Mesodermal cell (in vitro differentiated cells): ENCODE results near the gene AZGP1.
"Not testable (repeated sequence)": the region's sequence is repeated elsewhere in the genome, so short reads cannot be mapped to it uniquely, and the experiment has no call there.

Experiments used
- H3K27ac ChIP-seq: 2 replicates; pipeline ENCODE4 v1.7.0; 2013; ENCODE audit warnings: mild to moderate bottlenecking, low read depth, low read length, moderate library complexity; ENCODE audit not compliant: severe bottlenecking
- H3K36me3 ChIP-seq: 2 replicates; pipeline ENCODE4 v1.7.1; 2013; ENCODE audit warnings: mild to moderate bottlenecking, low read length, moderate library complexity; ENCODE audit not compliant: control insufficient read depth, insufficient read depth
- H3K4me1 ChIP-seq: one replicate; pipeline ENCODE4 v1.7.1; 2013; ENCODE audit warnings: mild to moderate bottlenecking, low read length; ENCODE audit not compliant: insufficient read depth, control insufficient read depth, poor library complexity, severe bottlenecking
- H3K4me3 ChIP-seq: 2 replicates; pipeline ENCODE4 v1.7.0; 2013; ENCODE audit warnings: low read length, control low read depth, mild to moderate bottlenecking; ENCODE audit not compliant: insufficient read depth, poor library complexity, severe bottlenecking; ENCODE audit errors: extremely low read depth
- H3K9me3 ChIP-seq: 2 replicates; pipeline ENCODE4 v1.7.1; 2013; ENCODE audit warnings: mild to moderate bottlenecking, low read length, moderate library complexity; ENCODE audit not compliant: control insufficient read depth
- WGBS, 2 experiments: methylation state at CpG; one replicate each; pipeline ENCODE4 v1.1.5; 2013; ENCODE audit warnings: missing lambda C conversion rate in 2 of 2; ENCODE audit not compliant: insufficient coverage in 2 of 2; 5-methylcytosine and 5-hydroxymethylcytosine counted together

AZGP1 gene

GRCh38 chr7:100013328-100013676 lies 37.5 kb upstream of the AZGP1 start:
- Histone ChIP-seq H3K4me1 (peaks cover 2% of the 10 kb centered on the region), H3K36me3 (peaks cover 9% of the 10 kb centered on the region), H3K4me3 (no peak overlapping the region), H3K27ac (no peak overlapping the region), H3K9me3 (no peaks in the 10 kb centered on the region)
- 90 to 100% methylated on average over 2 of the region's 3 CpGs for WGBS, 2 experiments

- H3K4me1 ChIP-seq, H3K4me3 ChIP-seq, H3K27ac ChIP-seq, H3K9me3 ChIP-seq, H3K36me3 ChIP-seq: not testable (repeated sequence)
- 84 to 86% methylated on average over 10 to 11 of the region's 14 CpGs for WGBS, 2 experiments
Measured at GRCh38 chr7:100012385-100013327, 36.8 kb upstream of the AZGP1 start.

GRCh38 chr7:100011516-100011915 lies 35.7 kb upstream of the AZGP1 start:
- H3K36me3 ChIP-seq = no peaks in the 10 kb centered on the region
- H3K27ac ChIP-seq = no peak overlapping the region
- H3K4me1 ChIP-seq = peaks cover 2% of the 10 kb centered on the region
- H3K9me3 ChIP-seq = no peaks in the 10 kb centered on the region
- no peak overlapping the region for H3K4me3 ChIP-seq
- WGBS, 2 experiments = 33 to 67% methylated on average over 1 of the region's 3 CpGs

- peaks cover 2% of the 10 kb centered on the region for H3K4me1 ChIP-seq
- H3K36me3 ChIP-seq = no peaks in the 10 kb centered on the region
- no peaks in the 10 kb centered on the region for H3K9me3 ChIP-seq
- WGBS, 2 experiments = 48 to 80% methylated on average over 2 of the region's 2 CpGs
- no peak overlapping the region for H3K27ac ChIP-seq
- no peak overlapping the region for H3K4me3 ChIP-seq
Measured at GRCh38 chr7:100010901-100011300, 35.1 kb upstream of the AZGP1 start.

GRCh38 chr7:100009952-100010351 lies 34.1 kb upstream of the AZGP1 start:
- not testable (repeated sequence) for H3K36me3 ChIP-seq, H3K9me3 ChIP-seq, H3K27ac ChIP-seq, H3K4me1 ChIP-seq, H3K4me3 ChIP-seq
- 83 to 85% methylated on average over 6 to 8 of the region's 8 CpGs for WGBS, 2 experiments

- WGBS, 2 experiments = 84 to 86% methylated on average over 9 of the region's 10 CpGs
- Histone ChIP-seq H3K9me3 (no peaks in the 10 kb centered on the region), H3K36me3 (no peaks in the 10 kb centered on the region), H3K4me1 (peaks cover 11% of the 10 kb centered on the region), H3K4me3 (no peak overlapping the region), H3K27ac (no peak overlapping the region)
Measured at GRCh38 chr7:100008525-100008924, 32.7 kb upstream of the AZGP1 start.

- no peaks in the 10 kb centered on the region for H3K36me3 ChIP-seq
- H3K9me3 ChIP-seq = no peaks in the 10 kb centered on the region
- peaks cover 13% of the 10 kb centered on the region for H3K4me1 ChIP-seq
- H3K4me3 ChIP-seq = no peak overlapping the region
- no peak overlapping the region for H3K27ac ChIP-seq
- 53 to 68% methylated on average over 2 of the region's 3 CpGs for WGBS, 2 experiments
Measured at GRCh38 chr7:100007887-100008286, 32.1 kb upstream of the AZGP1 start.

GRCh38 chr7:100003711-100004661 lies 28.2 kb upstream of the AZGP1 start:
- WGBS, 2 experiments = 70 to 90% methylated on average over 2 to 4 of the region's 14 CpGs
- Histone ChIP-seq H3K4me3 (no peak overlapping the region), H3K27ac (peak overlapping the region; percentile 76), H3K36me3 (no peaks in the 10 kb centered on the region), H3K4me1 (peaks cover 13% of the 10 kb centered on the region), H3K9me3 (no peaks in the 10 kb centered on the region)

- H3K4me3 ChIP-seq = no peak overlapping the region
- H3K27ac ChIP-seq = no peak overlapping the region
- 91 to 95% methylated on average over 12 to 13 of the region's 13 CpGs for WGBS, 2 experiments
- H3K9me3 ChIP-seq = no peaks in the 10 kb centered on the region
- no peaks in the 10 kb centered on the region for H3K36me3 ChIP-seq
- peaks cover 13% of the 10 kb centered on the region for H3K4me1 ChIP-seq
Measured at GRCh38 chr7:100000239-100000638, 24.4 kb upstream of the AZGP1 start.

- WGBS, 2 experiments = 90 to 91% methylated on average over 33 to 34 of the region's 35 CpGs
- Histone ChIP-seq H3K4me3 (no peak overlapping the region), H3K36me3 (no peaks in the 10 kb centered on the region), H3K9me3 (no peaks in the 10 kb centered on the region), H3K27ac (no peak overlapping the region), H3K4me1 (peaks cover 4% of the 10 kb centered on the region)
Measured at GRCh38 chr7:99997545-99998137, 21.8 kb upstream of the AZGP1 start.
